GM12891 (cell line): ENCODE data around the gene FANCE.
A peak's percentile ranks its signal among the peaks of the same experiment; 100 is the strongest.

Experiments
- DNase-seq: peaks from one replicate; pipeline ENCODE4 v3.0.0; 2011; ENCODE audit warnings: low spot score; ENCODE audit not compliant: insufficient read length
- FAIRE-seq: peaks from 2 replicates; lab custom pipeline; 2011; peaks lifted over from hg19 to GRCh38; lab: Jason Lieb, UNC
- PAX5 ChIP-seq: IDR thresholded peaks from 2 replicates; pipeline ENCODE4 v1.6.1; 2011; ENCODE audit warnings: low read length, moderate library complexity, mild to moderate bottlenecking; ENCODE audit not compliant: insufficient read depth, severe bottlenecking
- POLR2A ChIP-seq: IDR thresholded peaks from 2 replicates; pipeline ENCODE4 v1.6.1; 2011; ENCODE audit warnings: low read depth, low read length, control low read depth
- POLR2AphosphoS5 ChIP-seq: IDR thresholded peaks from 2 replicates; pipeline ENCODE4 v1.6.1; 2011; ENCODE audit warnings: low read depth, low read length, control low read depth
- POU2F2 ChIP-seq: IDR thresholded peaks from 2 replicates; pipeline ENCODE4 v1.6.1; 2011; ENCODE audit warnings: low read depth, mild to moderate bottlenecking, control low read depth, low read length, moderate library complexity
- SPI1 ChIP-seq: IDR thresholded peaks from 2 replicates; pipeline ENCODE4 v1.6.1; 2011; ENCODE audit warnings: low read depth, low read length, control low read depth
- TAF1 ChIP-seq: IDR thresholded peaks from 2 replicates; pipeline ENCODE4 v1.6.1; 2011; ENCODE audit warnings: low read depth, low read length, control low read depth

Gene FANCE

DNA sequence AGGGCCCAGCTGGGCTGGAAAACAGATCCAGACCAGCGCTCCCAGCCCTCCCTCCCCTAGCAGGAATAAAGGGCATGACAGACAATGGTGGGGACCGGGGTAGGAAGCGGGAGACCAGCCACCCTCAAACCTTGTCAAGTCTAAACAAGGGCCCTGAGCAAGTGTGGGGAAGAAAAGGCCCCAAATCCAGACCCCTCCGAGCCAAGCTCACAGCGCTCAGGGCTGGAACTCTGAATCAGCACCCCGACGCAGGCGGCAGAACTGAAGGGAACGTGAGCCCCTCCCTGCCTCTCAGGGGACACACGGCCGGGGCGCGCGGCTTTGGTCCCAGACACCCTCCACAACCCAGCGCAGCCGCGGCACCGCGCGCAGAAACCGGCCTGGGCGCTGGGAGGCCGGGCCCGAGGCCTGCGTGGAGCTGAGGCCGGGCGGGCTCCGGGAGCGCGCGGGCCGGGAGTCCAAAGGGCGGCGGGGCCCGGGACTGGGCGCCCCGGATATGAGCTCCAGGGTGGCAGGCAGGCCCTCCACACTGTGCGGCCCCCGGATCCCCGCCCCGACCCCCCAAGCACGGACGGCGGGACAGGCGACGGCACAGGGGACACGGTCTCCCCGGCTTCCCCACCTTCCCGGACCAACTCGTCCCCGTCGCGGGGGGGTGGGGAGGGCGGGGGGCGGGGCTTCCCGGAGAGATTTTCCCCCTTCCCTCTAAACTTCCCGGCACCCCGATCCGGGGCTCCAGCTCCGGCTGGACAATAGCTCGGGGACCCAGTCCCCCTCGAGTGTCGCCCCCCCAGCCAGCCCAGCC lies 44.1 kb downstream of the FANCE start:
- DNase-seq (no peak), FAIRE-seq (no peak)
- TF ChIP-seq POLR2A (no peak), PAX5 (no peak), POU2F2 (no peak), SPI1 (no peak), TAF1 (no peak), POLR2AphosphoS5 (no peak)

- DNase-seq: peak; percentile 89
- no peak for FAIRE-seq
- TF ChIP-seq POLR2A (no peak), SPI1 (no peak), TAF1 (no peak), POU2F2 (no peak)
Measured at GRCh38 chr6:35496841-35497570, 44.9 kb downstream of the FANCE start, which contains the start of gene TEAD3. TEAD3 (minus strand) TSS chr6:35497079.

DNA sequence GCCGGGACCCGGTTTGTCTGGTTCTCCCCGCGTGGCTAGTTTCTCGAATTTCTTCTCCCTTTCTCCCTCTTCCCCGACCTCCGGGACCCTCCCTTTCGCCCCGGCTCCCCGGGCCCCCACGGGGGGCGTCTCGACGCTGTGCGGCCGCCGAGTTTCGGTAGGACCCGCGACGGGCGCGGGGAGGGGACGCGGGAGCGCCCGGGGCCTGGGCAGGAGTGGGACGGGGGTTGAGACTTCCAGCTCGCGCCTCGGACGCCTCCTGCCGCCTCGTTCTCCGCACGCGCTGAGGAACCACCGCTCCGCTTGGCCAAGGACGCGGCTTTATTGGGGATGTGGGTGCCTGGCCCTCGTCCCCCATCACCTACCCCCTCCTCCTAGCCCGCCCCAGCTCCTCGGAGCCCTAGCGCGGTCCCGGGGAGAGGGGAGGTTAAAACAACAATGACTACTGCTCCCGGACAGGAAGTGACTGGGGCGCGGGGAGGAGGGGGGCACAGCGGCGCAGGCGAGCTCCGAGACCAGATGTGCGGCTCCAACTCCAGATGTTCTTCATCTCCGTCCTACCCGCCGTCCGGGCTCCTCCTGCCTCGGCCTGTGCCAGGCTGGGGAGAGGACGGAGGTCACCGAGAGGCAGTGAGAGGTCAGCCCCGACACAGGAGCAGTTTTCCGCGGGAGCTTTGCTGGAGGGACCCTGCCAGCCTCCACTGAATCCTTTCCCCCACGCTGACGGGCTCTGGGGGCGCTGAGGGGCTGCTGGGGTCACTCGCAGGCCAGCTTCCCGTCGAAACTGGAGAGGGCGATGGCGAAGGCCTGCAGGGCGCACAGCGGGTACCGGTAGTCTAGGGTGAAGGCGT lies 45.7 kb downstream of the FANCE start:
- no peak for FAIRE-seq
- peak; percentile 57 for DNase-seq
- TF ChIP-seq POLR2AphosphoS5: no peak
- TF ChIP-seq SPI1: no peak
- no peak for TF ChIP-seq POU2F2
- no peak for TF ChIP-seq TAF1
- TF ChIP-seq POLR2A: no peak
- no peak for TF ChIP-seq PAX5

GRCh38 chr6:35498422-35499067 lies 46.4 kb downstream of the FANCE start:
- TF ChIP-seq POLR2A (no peak), SPI1 (no peak), POU2F2 (no peak), POLR2AphosphoS5 (no peak), PAX5 (no peak)
- no peak for FAIRE-seq
- DNase-seq: no peak

- no peak for FAIRE-seq
- no peak for DNase-seq
- TF ChIP-seq POU2F2 (no peak), POLR2AphosphoS5 (no peak), SPI1 (no peak), PAX5 (no peak), TAF1 (no peak), POLR2A (no peak)
Measured at GRCh38 chr6:35499372-35499771, 47.2 kb downstream of the FANCE start.

- no peak for DNase-seq
- TF ChIP-seq TAF1: no peak
- TF ChIP-seq PAX5: no peak
- no peak for TF ChIP-seq SPI1
- TF ChIP-seq POU2F2: no peak
- no peak for TF ChIP-seq POLR2AphosphoS5
- no peak for TF ChIP-seq POLR2A
- FAIRE-seq: no peak
Measured at GRCh38 chr6:35500782-35501181, 48.6 kb downstream of the FANCE start.

DNA sequence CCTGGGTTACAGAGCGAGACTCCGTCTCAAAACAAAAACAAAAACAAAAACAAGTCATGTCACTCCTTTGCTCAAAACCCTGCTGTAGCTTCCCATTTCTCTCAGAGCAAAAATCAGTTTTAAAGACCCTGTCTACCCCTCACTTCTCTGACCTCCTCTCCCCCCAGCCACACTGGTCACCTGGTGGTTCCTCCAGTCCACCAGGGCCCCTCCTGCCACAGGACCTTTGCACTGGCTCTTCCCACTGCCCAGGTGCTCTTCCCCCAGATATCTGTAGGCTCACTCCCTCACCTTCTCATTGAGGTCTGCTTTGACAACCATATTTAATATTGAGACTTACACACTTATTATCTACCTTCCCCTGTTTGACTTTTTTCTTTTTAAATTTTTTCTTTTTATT lies 49.6 kb downstream of the FANCE start:
- TF ChIP-seq POU2F2 (no peak), TAF1 (no peak)
- FAIRE-seq (no peak), DNase-seq (no peak)

- TF ChIP-seq TAF1 (no peak), PAX5 (no peak), POU2F2 (no peak), POLR2AphosphoS5 (no peak), POLR2A (no peak), SPI1 (no peak)
Measured at GRCh38 chr6:35503534-35503933, 51.4 kb downstream of the FANCE start.

GRCh38 chr6:35505999-35506412 lies 53.9 kb downstream of the FANCE start:
- FAIRE-seq (no peak), DNase-seq (no peak)
- TF ChIP-seq SPI1 (no peak), PAX5 (no peak), POLR2A (no peak)

More at GRCh38 chr6:35503534-35503933, 51.4 kb downstream of the FANCE start:
- FAIRE-seq: no peak
- no peak for DNase-seq

- TF ChIP-seq PAX5 (no peak), SPI1 (no peak), POLR2A (no peak), TAF1 (no peak), POLR2AphosphoS5 (no peak)
- FAIRE-seq (no peak), DNase-seq (no peak)
Measured at GRCh38 chr6:35506536-35506935, 54.4 kb downstream of the FANCE start.
